HG03095 (cell line): ENCODE measurements around the gene NR2F1-AS1.
"Not testable (repeated sequence)": the region's sequence is repeated elsewhere in the genome, so short reads cannot be mapped to it uniquely, and the experiment has no call there.

Source experiments
- ATAC-seq: cut with Tn5 transposase; IDR thresholded peaks from one replicate; pipeline ENCODE4 v1.9.1; 2021; ENCODE audit warnings: moderate library complexity; ENCODE audit not compliant: unreplicated experiment

NR2F1-AS1 gene

GRCh38 chr5:93545872-93546271 is 35.1 kb downstream of the NR2F1-AS1 start:
- ATAC-seq: no peak

- ATAC-seq: no peak
Observed at GRCh38 chr5:93532370-93532769, 48.6 kb downstream of the NR2F1-AS1 start.

GRCh38 chr5:93521815-93522214 is 59.2 kb downstream of the NR2F1-AS1 start:
- not testable (repeated sequence) for ATAC-seq

GRCh38 chr5:93519740-93520139 is 61.3 kb downstream of the NR2F1-AS1 start:
- no peak for ATAC-seq

- ATAC-seq: no peak
Observed at GRCh38 chr5:93517828-93518227, 63.2 kb downstream of the NR2F1-AS1 start.

GRCh38 chr5:93513298-93513697 is 67.7 kb downstream of the NR2F1-AS1 start:
- ATAC-seq: no peak

- ATAC-seq: no peak
Observed at GRCh38 chr5:93512799-93513198, 68.2 kb downstream of the NR2F1-AS1 start.

- ATAC-seq: no peak
Observed at GRCh38 chr5:93511445-93511844, 69.6 kb downstream of the NR2F1-AS1 start.

- ATAC-seq: no peak
Observed at GRCh38 chr5:93510626-93511380, 70.2 kb downstream of the NR2F1-AS1 start.

- ATAC-seq: not testable (repeated sequence)
Observed at GRCh38 chr5:93505553-93505952, 75.5 kb downstream of the NR2F1-AS1 start.

- no peak for ATAC-seq
Observed at GRCh38 chr5:93503598-93504067, 77.4 kb downstream of the NR2F1-AS1 start.

GRCh38 chr5:93497096-93497495 is 83.9 kb downstream of the NR2F1-AS1 start:
- ATAC-seq: no peak

- no peak for ATAC-seq
Observed at GRCh38 chr5:93479982-93480509, 101.0 kb downstream of the NR2F1-AS1 start.

- no peak for ATAC-seq
Observed at GRCh38 chr5:93477816-93478215, 103.2 kb downstream of the NR2F1-AS1 start.

GRCh38 chr5:93476251-93476742 is 104.7 kb downstream of the NR2F1-AS1 start:
- no peak for ATAC-seq

GRCh38 chr5:93462916-93463315 is 118.1 kb downstream of the NR2F1-AS1 start:
- no peak for ATAC-seq

GRCh38 chr5:93461756-93462155 is 119.3 kb downstream of the NR2F1-AS1 start:
- no peak for ATAC-seq

GRCh38 chr5:93460286-93460685 is 120.7 kb downstream of the NR2F1-AS1 start:
- no peak for ATAC-seq

- not testable (repeated sequence) for ATAC-seq
Observed at GRCh38 chr5:93456796-93457195, 124.2 kb downstream of the NR2F1-AS1 start.

GRCh38 chr5:93454896-93455295 is 126.1 kb downstream of the NR2F1-AS1 start:
- no peak for ATAC-seq

GRCh38 chr5:93452255-93452654 is 128.8 kb downstream of the NR2F1-AS1 start:
- ATAC-seq: no peak

GRCh38 chr5:93438124-93438523 is 142.9 kb downstream of the NR2F1-AS1 start:
- no peak for ATAC-seq
